K562 (cell line): ENCODE measurements around the gene BCAS1. TPM values are rescaled to one million over a fixed set of nuclear protein-coding genes. Genes with fewer than 3 reads are reported as not detected.

Experiments used
- ETV5 ChIP-seq: sonication (generic); formaldehyde crosslinking; IDR thresholded peaks from 2 replicates; pipeline ENCODE4 v1.4.0; 2020; ENCODE audit warnings: low read depth, mild to moderate bottlenecking, missing genetic modification reagents
- GATA2 ChIP-seq: sonication (generic); formaldehyde crosslinking; IDR thresholded peaks from 2 replicates; pipeline ENCODE4 v1.4.0; 2020; ENCODE audit warnings: mild to moderate bottlenecking, missing genetic modification reagents
- ILK ChIP-seq: fragments of 450-650 bp; IDR thresholded peaks from 2 replicates; pipeline ENCODE4 v1.6.1; 2016; ENCODE audit warnings: missing genetic modification characterization, low read depth, mild to moderate bottlenecking, missing compliant biosample characterization, moderate library complexity, borderline replicate concordance
- JUND ChIP-seq, 2 experiments: IDR thresholded peaks; 2 replicates in 1 of 2; 3 replicates in 1 of 2; pipeline ENCODE4 v1.6.1; 2011; ENCODE audit warnings: borderline replicate concordance in 2 of 2, low read depth in 2 of 2, low read length in 2 of 2, improper control_type of control experiment in 1 of 2, missing biosample characterization in 1 of 2, missing genetic modification characterization in 1 of 2, missing genetic modification reagents in 1 of 2
- MAFG ChIP-seq: fragments of 450-650 bp; conservative IDR thresholded peaks from 2 replicates; pipeline ENCODE4 v1.6.1; 2016; ENCODE audit warnings: missing genetic modification characterization, missing compliant biosample characterization
- MTA3 ChIP-seq: fragments of 450-650 bp; formaldehyde crosslinking; IDR thresholded peaks from 2 replicates; pipeline ENCODE4 v1.6.1; 2017; ENCODE audit warnings: mild to moderate bottlenecking, borderline replicate concordance
- RBM39 ChIP-seq: fragments of 200-400 bp; formaldehyde crosslinking; optimal IDR thresholded peaks from 2 replicates; pipeline ENCODE3; 2018; ENCODE audit warnings: low read depth, low read length
- SIN3B ChIP-seq: fragments of 450-650 bp; IDR thresholded peaks from 2 replicates; pipeline ENCODE4 v1.6.1; 2017; ENCODE audit warnings: low read depth, mild to moderate bottlenecking, moderate library complexity
- SIX5 ChIP-seq, 2 experiments: IDR thresholded peaks; 2 replicates each; pipeline ENCODE4 v1.6.1; 2011; ENCODE audit warnings: low read length in 2 of 2, borderline replicate concordance in 1 of 2, low read depth in 1 of 2, mild to moderate bottlenecking in 1 of 2, moderate library complexity in 1 of 2; ENCODE audit not compliant: insufficient read depth in 1 of 2
- ZNF589 ChIP-seq: fragments of 200-800 bp; sonication (Bioruptor generic); IDR thresholded peaks from 2 replicates; pipeline ENCODE4 v1.6.1; 2016; ENCODE audit warnings: low read depth, missing genetic modification characterization, missing compliant biosample characterization
- polyA plus RNA-seq, 8 experiments: library from polyadenylated mRNA; depleted of rRNA in 4 of 8; stranded (reverse) in 5 of 8; unstranded in 3 of 8; fragments of >200 nt; fragmentation: Nextera tagmentation in 2 of 8; fragmentation: Illumina TruSeq in 1 of 8; extraction: Ambion mirVana in 2 of 8; extraction: Trizol in 1 of 8; gene quantifications; 2 replicates each; pipeline versions ENCODE4 v1.2.1 to v1.2.3, GENCODE V29; 2011 to 2014; ENCODE audit warnings: inconsistent platforms in 1 of 8, missing spikeins in 1 of 8
- total RNA-seq, 7 experiments: library from RNA; depleted of rRNA in 6 of 7; stranded (reverse); fragments of >200 nt in 6 of 7; fragmentation: Illumina TruSeq in 2 of 7; extraction: Trizol in 2 of 7; gene quantifications; 2 replicates each; pipeline versions ENCODE4 v1.2.1 to v1.2.3, GENCODE V29; 2011 to 2021; ENCODE audit warnings: low replicate concordance in 1 of 7
- TF ChIP-seq, protein P1 (sequence below): sonication (generic); formaldehyde crosslinking; IDR thresholded peaks from 2 replicates; pipeline ENCODE4 v1.8.0; 2022; ENCODE audit warnings: missing genetic modification reagents, mild to moderate bottlenecking, moderate library complexity, borderline replicate concordance
- TF ChIP-seq, protein P2 (sequence below): sonication (generic); IDR thresholded peaks from 2 replicates; pipeline ENCODE4 v1.6.1; 2016
- TF ChIP-seq, protein P3 (sequence below): sonication (generic); formaldehyde crosslinking; IDR thresholded peaks from 2 replicates; pipeline ENCODE4 v1.9.0; 2022; ENCODE audit warnings: mild to moderate bottlenecking, missing genetic modification reagents
- TF ChIP-seq, protein P4 (sequence below), 2 experiments: IDR thresholded peaks in 1 of 2; conservative IDR thresholded peaks in 1 of 2; 2 replicates each; pipeline ENCODE4 v1.6.1; 2016; ENCODE audit warnings: low read depth in 2 of 2, mild to moderate bottlenecking in 1 of 2, missing compliant biosample characterization in 1 of 2, missing genetic modification characterization in 1 of 2, moderate library complexity in 1 of 2
- TF ChIP-seq, protein P5 (sequence below): fragments of 450-650 bp; IDR thresholded peaks from 2 replicates; pipeline ENCODE4 v1.6.1; 2018; ENCODE audit not compliant: partially characterized antibody

BCAS1 gene
- total and polyA plus RNA-seq, 9 of the 15 experiments (the other 6 are each of a cell fraction or from before 2014, with no cell fraction given) = 0.18 to 2.3 (median 0.93) TPM

DNA sequence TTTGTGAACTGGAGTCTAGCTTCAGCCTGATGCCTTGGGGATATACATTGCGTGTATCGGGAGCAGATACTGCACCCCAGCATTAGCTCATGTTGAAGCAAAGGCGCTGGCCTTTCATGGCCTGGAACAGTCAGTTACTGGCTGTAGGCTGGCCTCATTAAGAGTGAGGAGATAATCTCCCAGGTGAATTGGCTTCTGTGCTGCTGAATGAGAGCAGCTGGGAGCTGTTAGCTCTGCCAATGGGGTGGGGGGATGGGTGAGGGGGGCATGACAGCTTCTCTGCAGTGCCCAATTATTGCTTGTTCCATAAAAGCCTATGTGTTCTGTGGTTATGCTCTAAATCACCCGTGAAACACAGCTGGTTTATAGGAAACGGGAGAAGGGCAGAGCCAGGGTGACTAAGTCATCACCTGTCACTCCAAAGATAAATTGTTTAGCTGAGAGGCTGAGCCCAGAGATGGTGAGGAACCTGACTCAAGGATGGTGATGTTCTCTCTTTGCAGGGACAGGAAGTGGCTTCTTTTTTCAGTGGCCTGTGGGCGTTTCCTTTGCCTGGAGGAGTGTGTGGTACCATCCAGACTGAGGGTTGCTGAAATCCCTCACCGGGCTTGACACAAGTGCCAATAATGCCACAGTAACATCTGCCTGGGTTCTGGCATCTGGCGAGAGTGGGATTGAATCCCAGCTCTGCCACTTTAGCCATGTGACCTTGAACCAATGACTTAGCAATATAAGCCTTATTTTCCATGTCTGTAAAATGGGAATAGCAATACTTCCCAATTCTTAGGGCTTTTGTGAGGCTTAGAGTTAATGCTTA is 170.8 kb downstream of the BCAS1 start (continued):
- TF ChIP-seq, protein P1, sequence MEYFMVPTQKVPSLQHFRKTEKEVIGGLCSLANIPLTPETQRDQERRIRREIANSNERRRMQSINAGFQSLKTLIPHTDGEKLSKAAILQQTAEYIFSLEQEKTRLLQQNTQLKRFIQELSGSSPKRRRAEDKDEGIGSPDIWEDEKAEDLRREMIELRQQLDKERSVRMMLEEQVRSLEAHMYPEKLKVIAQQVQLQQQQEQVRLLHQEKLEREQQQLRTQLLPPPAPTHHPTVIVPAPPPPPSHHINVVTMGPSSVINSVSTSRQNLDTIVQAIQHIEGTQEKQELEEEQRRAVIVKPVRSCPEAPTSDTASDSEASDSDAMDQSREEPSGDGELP = peak; percentile 75
- TF ChIP-seq, protein P2, sequence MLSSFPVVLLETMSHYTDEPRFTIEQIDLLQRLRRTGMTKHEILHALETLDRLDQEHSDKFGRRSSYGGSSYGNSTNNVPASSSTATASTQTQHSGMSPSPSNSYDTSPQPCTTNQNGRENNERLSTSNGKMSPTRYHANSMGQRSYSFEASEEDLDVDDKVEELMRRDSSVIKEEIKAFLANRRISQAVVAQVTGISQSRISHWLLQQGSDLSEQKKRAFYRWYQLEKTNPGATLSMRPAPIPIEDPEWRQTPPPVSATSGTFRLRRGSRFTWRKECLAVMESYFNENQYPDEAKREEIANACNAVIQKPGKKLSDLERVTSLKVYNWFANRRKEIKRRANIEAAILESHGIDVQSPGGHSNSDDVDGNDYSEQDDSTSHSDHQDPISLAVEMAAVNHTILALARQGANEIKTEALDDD = peak; percentile 77
- TF ChIP-seq ILK (tag) (no peak), GATA2 (no peak), ETV5 (0 out of 2 replicates have a peak, but pooled peaks have one; percentile 38), JUND (IDR thresholded peaks at IDR 0.05; ENCODE audit: borderline replicate concordance, low read depth, low read length) (peak; percentile 73), JUND (tag; IDR thresholded peaks at IDR 0.05; ENCODE audit: borderline replicate concordance, low read depth, low read length) (no peak), MAFG (tag) (peak; percentile 36; the same call in 1 of the 2 replicates), SIN3B (no peak), ZNF589 (CRISPR knock-in tag) (no peak), MTA3 (0 out of 2 replicates have a peak, but pooled peaks have one; percentile 39), SIX5 (IDR thresholded peaks at IDR 0.05; ENCODE audit: borderline replicate concordance in 1 of 2, insufficient read depth in 1 of 2, low read depth in 1 of 2, low read length in 2 of 2) (no peak), RBM39 (no peak)
- TF ChIP-seq, protein P3, sequence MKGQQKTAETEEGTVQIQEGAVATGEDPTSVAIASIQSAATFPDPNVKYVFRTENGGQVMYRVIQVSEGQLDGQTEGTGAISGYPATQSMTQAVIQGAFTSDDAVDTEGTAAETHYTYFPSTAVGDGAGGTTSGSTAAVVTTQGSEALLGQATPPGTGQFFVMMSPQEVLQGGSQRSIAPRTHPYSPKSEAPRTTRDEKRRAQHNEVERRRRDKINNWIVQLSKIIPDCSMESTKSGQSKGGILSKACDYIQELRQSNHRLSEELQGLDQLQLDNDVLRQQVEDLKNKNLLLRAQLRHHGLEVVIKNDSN (CRISPR knock-in tag) = no peak
- TF ChIP-seq, protein P4, sequence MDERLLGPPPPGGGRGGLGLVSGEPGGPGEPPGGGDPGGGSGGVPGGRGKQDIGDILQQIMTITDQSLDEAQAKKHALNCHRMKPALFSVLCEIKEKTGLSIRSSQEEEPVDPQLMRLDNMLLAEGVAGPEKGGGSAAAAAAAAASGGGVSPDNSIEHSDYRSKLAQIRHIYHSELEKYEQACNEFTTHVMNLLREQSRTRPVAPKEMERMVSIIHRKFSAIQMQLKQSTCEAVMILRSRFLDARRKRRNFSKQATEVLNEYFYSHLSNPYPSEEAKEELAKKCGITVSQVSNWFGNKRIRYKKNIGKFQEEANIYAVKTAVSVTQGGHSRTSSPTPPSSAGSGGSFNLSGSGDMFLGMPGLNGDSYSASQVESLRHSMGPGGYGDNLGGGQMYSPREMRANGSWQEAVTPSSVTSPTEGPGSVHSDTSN (CRISPR knock-in tag; IDR thresholded peaks at IDR 0.05; ENCODE audit: low read depth) = peak; percentile 69
- TF ChIP-seq, protein P4 (tag; conservative IDR thresholded peaks at IDR 0.05; ENCODE audit: low read depth) = peak; percentile 96
- TF ChIP-seq, protein P5, sequence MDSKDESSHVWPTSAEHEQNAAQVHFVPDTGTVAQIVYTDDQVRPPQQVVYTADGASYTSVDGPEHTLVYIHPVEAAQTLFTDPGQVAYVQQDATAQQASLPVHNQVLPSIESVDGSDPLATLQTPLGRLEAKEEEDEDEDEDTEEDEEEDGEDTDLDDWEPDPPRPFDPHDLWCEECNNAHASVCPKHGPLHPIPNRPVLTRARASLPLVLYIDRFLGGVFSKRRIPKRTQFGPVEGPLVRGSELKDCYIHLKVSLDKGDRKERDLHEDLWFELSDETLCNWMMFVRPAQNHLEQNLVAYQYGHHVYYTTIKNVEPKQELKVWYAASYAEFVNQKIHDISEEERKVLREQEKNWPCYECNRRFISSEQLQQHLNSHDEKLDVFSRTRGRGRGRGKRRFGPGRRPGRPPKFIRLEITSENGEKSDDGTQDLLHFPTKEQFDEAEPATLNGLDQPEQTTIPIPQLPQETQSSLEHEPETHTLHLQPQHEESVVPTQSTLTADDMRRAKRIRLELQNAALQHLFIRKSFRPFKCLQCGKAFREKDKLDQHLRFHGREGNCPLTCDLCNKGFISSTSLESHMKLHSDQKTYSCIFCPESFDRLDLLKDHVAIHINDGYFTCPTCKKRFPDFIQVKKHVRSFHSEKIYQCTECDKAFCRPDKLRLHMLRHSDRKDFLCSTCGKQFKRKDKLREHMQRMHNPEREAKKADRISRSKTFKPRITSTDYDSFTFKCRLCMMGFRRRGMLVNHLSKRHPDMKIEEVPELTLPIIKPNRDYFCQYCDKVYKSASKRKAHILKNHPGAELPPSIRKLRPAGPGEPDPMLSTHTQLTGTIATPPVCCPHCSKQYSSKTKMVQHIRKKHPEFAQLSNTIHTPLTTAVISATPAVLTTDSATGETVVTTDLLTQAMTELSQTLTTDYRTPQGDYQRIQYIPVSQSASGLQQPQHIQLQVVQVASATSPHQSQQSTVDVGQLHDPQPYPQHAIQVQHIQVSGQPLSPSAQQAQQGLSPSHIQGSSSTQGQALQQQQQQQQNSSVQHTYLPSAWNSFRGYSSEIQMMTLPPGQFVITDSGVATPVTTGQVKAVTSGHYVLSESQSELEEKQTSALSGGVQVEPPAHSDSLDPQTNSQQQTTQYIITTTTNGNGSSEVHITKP = no peak
